BLaER1 treated with 17β-estradiol and CSF1 and Interleukin-3, amounts not matched to agents 10 nM and 100 nM (cell line): ENCODE results near the gene PYCR2.
A peak's percentile ranks its signal among the peaks of the same experiment; 100 is the strongest.

ENCODE experiments used
- H3K27ac ChIP-seq, 11 experiments: shearing (Covaris generic); formaldehyde crosslinking; 2 replicates each; pipeline ENCODE4 v1.8.1; 2022
- H3K27me3 ChIP-seq, 11 experiments: shearing (Covaris generic); formaldehyde crosslinking; 2 replicates each; pipeline ENCODE4 v1.8.1; 2022
- H3K36me3 ChIP-seq, 11 experiments: shearing (Covaris generic); formaldehyde crosslinking; 2 replicates each; pipeline ENCODE4 v1.8.1; 2022
- H3K4me1 ChIP-seq, 10 experiments: shearing (Covaris generic); formaldehyde crosslinking; 2 replicates each; pipeline ENCODE4 v1.8.1; 2022
- H3K4me2 ChIP-seq, 11 experiments: shearing (Covaris generic); formaldehyde crosslinking; 2 replicates each; pipeline ENCODE4 v1.8.1; 2022
- H3K4me3 ChIP-seq, 10 experiments: shearing (Covaris generic); formaldehyde crosslinking; 2 replicates each; pipeline ENCODE4 v1.8.1; 2022
- H3K9ac ChIP-seq, 11 experiments: shearing (Covaris generic); formaldehyde crosslinking; 2 replicates each; pipeline ENCODE4 v1.8.1; 2022
- H3K9me3 ChIP-seq, 11 experiments: shearing (Covaris generic); formaldehyde crosslinking; replicated peaks in 1 of 11; 2 replicates each; pipeline ENCODE4 v1.8.1; 2022
- H4K20me1 ChIP-seq, 11 experiments: shearing (Covaris generic); formaldehyde crosslinking; 2 replicates each; pipeline ENCODE4 v1.8.1; 2022
- Cebpa-rat ChIP-seq, 11 experiments: shearing (Covaris generic); IDR thresholded peaks; 2 replicates each; pipeline ENCODE4 v1.8.1; 2022

PYCR2 gene

DNA sequence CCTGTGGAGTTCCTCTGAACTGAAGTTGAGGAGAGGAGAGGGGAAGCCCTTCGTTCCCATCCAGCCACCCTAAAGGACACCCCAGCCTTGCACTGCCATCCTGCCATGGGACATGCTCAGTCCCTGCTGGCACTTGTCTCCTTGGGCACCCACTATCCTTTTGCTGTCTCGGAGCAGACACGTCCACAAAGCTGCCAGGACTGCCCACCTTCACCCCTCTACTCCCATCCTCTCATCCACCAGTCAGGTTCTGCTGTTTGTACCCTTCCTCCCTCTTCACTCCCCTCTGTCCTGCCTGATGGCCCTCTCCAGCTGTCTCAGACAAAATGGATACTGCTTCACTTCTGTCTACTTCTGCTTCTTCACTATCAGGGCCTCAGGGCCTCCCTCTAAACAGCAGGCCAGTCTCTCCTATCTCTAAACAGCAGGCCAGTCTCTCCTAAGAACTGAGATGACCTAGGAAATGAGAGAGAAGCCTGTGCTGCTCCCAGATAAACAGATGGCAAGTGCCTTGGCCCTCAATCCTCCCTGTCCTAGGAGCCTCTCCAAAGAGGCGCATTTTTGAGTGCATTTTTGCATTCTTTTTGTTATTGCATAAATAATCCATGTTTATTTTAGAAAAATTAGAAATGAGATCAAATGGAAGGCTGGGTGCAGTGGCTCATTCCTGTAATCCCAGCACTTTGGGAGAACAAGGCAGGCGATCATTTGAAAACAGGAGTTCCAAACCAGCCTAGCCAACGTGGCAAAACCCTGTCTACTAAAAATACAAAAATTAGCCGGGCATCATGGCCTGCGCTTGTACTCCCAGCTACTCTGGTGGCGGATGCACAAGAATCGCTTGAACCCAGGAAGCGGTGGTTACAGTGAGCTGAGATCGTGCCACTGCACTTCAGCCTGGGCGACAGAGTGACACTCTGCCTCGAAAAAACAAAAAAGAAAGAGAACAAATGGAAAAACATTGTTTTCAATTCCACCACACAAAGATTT lies 4.4 kb upstream of the PYCR2 start:
- H3K9me3 ChIP-seq = no peaks in the 10 kb centered on the region
- H3K4me1 ChIP-seq = peaks cover 7 to 16% (median 12%) of the 10 kb centered on the region in 10 experiments
- H3K27me3 ChIP-seq = no peaks in the 10 kb centered on the region
- H3K9ac ChIP-seq = no peak overlapping the region
- H3K36me3 ChIP-seq = no peaks in the 10 kb centered on the region
- no peak for TF ChIP-seq Cebpa-rat (IDR thresholded peaks at IDR 0.05)
- H3K4me3 ChIP-seq = no peak overlapping the region
- no peaks in the 10 kb centered on the region for H4K20me1 ChIP-seq
- peak overlapping the region in 1 of 11 experiments; percentile 4; a peak in 2 of 22 replicates for H3K4me2 ChIP-seq
- peak overlapping the region in 4 of 11 experiments; percentile 6 to 39 (median 32); a peak in 4 of 22 replicates for H3K27ac ChIP-seq

DNA sequence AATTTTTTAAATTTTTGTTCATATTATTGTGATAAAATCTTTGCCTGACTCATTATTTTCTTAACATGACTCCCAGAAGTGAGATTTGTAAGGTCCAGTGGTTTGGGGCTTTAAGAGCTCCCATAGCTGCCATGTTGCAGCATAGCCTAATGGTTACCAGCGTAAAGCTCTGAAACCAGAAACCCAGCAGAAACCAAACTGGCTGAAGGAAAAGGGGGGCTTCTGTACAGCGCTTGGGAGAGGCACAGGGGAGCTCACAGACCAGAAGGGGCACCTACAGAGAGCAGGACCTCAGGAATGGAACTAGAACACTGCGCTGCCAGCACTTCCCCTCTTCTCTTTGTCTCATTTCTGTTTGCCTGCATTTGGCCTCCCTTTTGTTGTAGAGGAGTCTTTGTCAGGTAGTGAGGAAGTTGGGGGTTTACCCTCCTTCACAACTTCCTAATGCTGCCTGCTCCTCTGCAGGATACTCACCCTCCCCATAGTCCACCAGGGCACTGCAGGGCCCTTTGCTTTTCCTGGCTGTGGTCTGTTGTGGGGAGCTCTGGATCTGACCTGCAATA lies 2.6 kb upstream of the PYCR2 start:
- H3K9me3 ChIP-seq = no peaks in the 10 kb centered on the region
- H4K20me1 ChIP-seq = peaks cover 0 to 8% (median 0%) of the 10 kb centered on the region in 11 experiments; a peak in 4 of 22 replicates
- no peak for TF ChIP-seq Cebpa-rat (IDR thresholded peaks at IDR 0.05)
- H3K4me1 ChIP-seq = peaks cover 25 to 34% (median 30%) of the 10 kb centered on the region in 10 experiments
- peaks cover 7 to 15% (median 11%) of the 10 kb centered on the region in 11 experiments for H3K36me3 ChIP-seq
- no peak overlapping the region for H3K9ac ChIP-seq
- no peaks in the 10 kb centered on the region for H3K27me3 ChIP-seq
- peak overlapping the region in 1 of 11 experiments; percentile 18; a peak in 2 of 22 replicates for H3K27ac ChIP-seq
- no peak overlapping the region for H3K4me3 ChIP-seq
- H3K4me2 ChIP-seq = peak overlapping the region in 1 of 11 experiments; percentile 7; a peak in 1 of 22 replicates

DNA sequence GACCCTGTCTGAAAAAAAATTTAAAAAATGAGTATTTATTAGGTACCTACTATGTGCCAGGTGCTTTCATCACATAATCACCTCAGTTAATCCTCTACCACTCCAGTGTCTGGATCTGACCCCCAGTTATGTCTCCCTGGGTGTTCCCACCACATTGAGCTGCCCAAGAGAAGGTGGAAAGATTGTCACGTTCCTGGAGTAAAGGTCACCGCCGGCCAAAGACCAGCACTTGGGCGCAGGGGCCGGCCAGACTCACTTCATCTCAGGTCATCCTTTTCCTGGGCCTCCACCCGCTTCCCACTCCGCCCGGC lies 714 bp downstream of the PYCR2 start:
- H3K4me3 ChIP-seq = peak overlapping the region; percentile 68 to 97 (median 86)
- peak overlapping the region; percentile 91 to 100 (median 96) for H3K27ac ChIP-seq
- no peak for TF ChIP-seq Cebpa-rat (IDR thresholded peaks at IDR 0.05)
- H3K4me1 ChIP-seq = peaks cover 50 to 64% (median 58%) of the 10 kb centered on the region in 10 experiments
- no peaks in the 10 kb centered on the region for H3K9me3 ChIP-seq
- peak overlapping the region; percentile 92 to 100 (median 96) for H3K4me2 ChIP-seq
- H3K9ac ChIP-seq = peak overlapping the region; percentile 92 to 100 (median 95)
- no peaks in the 10 kb centered on the region for H3K27me3 ChIP-seq
- H4K20me1 ChIP-seq = peaks cover 0 to 21% (median 0%) of the 10 kb centered on the region in 11 experiments; a peak in 4 of 22 replicates
- H3K36me3 ChIP-seq = peaks cover 23 to 43% (median 39%) of the 10 kb centered on the region in 11 experiments

DNA sequence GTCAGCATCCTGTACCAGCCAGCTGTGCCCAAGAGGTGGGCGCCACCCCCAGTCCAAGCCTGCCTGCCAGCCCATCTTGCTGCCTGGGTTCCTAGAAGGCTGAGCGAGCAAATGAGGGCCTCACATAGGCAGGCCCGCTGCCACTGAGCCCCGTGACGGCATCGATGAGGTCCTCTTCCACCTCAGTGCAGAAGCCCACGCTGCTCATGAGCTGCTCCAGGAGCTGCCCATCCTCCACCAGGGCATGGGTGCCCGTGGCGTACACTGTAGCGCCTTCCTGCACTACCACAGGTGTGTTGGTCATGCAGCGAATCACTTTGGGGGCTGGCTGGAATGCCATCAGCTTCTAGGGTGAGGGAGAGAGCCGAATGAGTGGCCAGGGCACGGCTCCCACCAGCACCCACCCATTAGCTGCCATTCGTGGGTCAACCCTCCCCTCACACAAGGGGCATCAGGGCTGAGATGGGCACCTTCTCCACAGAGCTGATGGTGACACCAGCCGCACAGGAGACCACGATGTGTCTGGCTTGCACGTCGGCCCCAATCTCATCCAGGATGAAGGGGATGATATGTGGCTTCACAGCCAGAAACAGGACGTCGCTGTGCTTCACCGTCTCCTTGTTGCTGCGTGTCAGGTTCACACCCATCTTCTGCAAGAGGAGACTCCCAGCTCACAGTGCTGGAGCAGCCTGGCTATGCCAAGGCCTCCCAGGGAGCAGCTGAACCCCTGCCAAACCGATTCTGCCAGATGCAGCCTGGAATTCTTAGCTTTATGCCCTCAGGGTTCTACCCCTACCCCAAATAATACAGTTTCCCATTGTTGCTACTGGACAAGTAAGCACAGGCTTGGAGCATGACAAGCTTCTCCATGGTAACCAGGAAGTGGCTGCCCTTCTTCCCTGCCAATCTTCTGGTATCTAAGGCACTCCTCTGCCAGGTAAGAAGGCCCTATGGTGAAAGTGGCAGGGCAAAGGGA lies 2.0 kb downstream of the PYCR2 start:
- Histone ChIP-seq H3K4me1 (peaks cover 50 to 70% (median 55%) of the 10 kb centered on the region in 10 experiments), H3K27ac (peak overlapping the region in 10 of 11 experiments; percentile 31 to 100 (median 97); a peak in 19 of 22 replicates), H3K4me3 (peak overlapping the region in 9 of 10 experiments; percentile 68 to 97 (median 88); a peak in 6 of 20 replicates), H3K4me2 (peak overlapping the region; percentile 92 to 100 (median 96)), H3K27me3 (no peaks in the 10 kb centered on the region), H3K9me3 (no peaks in the 10 kb centered on the region), H3K9ac (peak overlapping the region; percentile 92 to 100 (median 95); a peak in 17 of 22 replicates), H3K36me3 (peaks cover 36 to 56% (median 52%) of the 10 kb centered on the region in 11 experiments), H4K20me1 (peaks cover 0 to 21% (median 0%) of the 10 kb centered on the region in 11 experiments; a peak in 4 of 22 replicates)
- no peak for TF ChIP-seq Cebpa-rat (IDR thresholded peaks at IDR 0.05)

DNA sequence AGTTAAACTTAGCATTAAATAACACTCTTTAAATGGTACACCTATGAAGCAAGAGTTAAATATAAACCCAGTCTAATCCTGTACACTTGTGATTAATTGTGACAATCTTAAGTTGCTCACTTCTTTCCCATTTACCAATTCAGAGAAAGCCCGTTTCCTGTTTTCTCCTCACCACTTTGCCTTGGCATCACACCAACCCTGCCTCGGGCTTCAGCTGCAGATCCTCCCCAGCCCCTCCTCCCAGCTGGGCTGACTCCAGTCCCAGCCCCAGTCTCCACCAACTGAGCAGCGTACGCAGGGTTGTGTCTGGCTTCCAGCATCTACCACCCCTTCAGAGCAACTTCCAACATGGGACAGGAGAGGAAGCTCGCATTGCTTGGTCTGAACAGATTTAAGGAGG lies 4.1 kb downstream of the PYCR2 start:
- Histone ChIP-seq H4K20me1 (peaks cover 0 to 21% (median 0%) of the 10 kb centered on the region in 11 experiments; a peak in 6 of 22 replicates), H3K27ac (peak overlapping the region; percentile 2 to 100 (median 93); a peak in 21 of 22 replicates), H3K27me3 (no peaks in the 10 kb centered on the region), H3K4me3 (0 out of 20 replicates have a peak overlapping the region, but pooled peaks of 2 of the 10 experiments have one; percentile 13 to 17), H3K36me3 (peaks cover 57 to 77% (median 70%) of the 10 kb centered on the region in 11 experiments), H3K9ac (peak overlapping the region in 9 of 11 experiments; percentile 33 to 68 (median 55); a peak in 14 of 22 replicates), H3K4me1 (peaks cover 48 to 61% (median 52%) of the 10 kb centered on the region in 10 experiments), H3K4me2 (peak overlapping the region; percentile 92 to 100 (median 96)), H3K9me3 (no peaks in the 10 kb centered on the region)
- TF ChIP-seq Cebpa-rat (IDR thresholded peaks at IDR 0.05) = peak in 2 of 11 experiments; percentile 20 to 40; a peak in 1 of 22 replicates

DNA sequence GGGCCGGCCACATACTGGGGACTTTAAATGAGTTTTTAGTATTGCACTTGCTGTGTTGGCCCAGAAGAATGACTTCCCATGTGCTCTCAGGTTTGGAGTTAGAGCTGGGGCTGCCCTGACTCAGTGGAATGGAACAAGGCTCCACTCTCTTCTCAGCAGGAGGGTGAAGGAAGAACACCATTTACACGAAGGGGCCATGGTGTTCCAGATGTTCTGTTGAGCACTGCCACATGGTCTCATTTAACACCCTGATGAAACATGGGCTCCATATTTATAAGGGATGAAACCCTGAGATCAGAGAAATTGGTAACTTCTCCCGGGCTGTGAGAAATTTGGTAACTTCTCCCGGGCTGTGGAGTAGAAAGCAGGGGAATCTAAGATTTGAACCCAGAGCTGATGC lies 5.8 kb downstream of the PYCR2 start:
- peaks cover 0 to 21% (median 0%) of the 10 kb centered on the region in 11 experiments; a peak in 6 of 22 replicates for H4K20me1 ChIP-seq
- H3K36me3 ChIP-seq = peaks cover 66 to 93% (median 81%) of the 10 kb centered on the region in 11 experiments
- H3K4me3 ChIP-seq = no peak overlapping the region
- no peak overlapping the region for H3K9ac ChIP-seq
- no peak overlapping the region for H3K4me2 ChIP-seq
- TF ChIP-seq Cebpa-rat (IDR thresholded peaks at IDR 0.05) = no peak
- no peaks in the 10 kb centered on the region for H3K27me3 ChIP-seq
- H3K9me3 ChIP-seq = no peaks in the 10 kb centered on the region
- H3K4me1 ChIP-seq = peaks cover 41 to 54% (median 45%) of the 10 kb centered on the region in 10 experiments
- H3K27ac ChIP-seq = peak overlapping the region in 5 of 11 experiments; percentile 2 to 100 (median 10); a peak in 2 of 22 replicates

DNA sequence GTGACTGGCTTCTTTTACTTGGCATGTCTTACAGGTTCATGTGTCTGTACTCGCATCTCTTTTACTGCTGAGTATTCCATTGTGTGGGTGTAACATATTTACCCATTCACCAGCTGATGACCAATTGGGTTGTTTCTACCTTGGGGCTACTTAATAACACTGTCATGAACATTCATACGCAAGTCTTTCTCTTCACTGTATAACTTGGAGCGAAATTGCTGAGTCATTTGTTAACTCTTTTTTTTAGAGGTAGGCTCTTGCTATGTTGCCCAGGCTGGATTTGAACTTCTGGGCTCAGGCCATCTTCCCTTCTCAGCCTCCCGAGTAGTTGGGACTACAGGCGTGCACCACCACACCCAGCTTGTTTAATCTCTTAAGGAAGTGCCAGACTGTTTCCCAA lies 6.5 kb downstream of the PYCR2 start:
- H3K9ac ChIP-seq = no peak overlapping the region
- H3K27me3 ChIP-seq = no peaks in the 10 kb centered on the region
- H3K27ac ChIP-seq = peak overlapping the region in 4 of 11 experiments; percentile 2 to 100 (median 38); a peak in 3 of 22 replicates
- H3K4me3 ChIP-seq = no peak overlapping the region
- TF ChIP-seq Cebpa-rat (IDR thresholded peaks at IDR 0.05) = no peak
- H3K36me3 ChIP-seq = peaks cover 66 to 94% (median 84%) of the 10 kb centered on the region in 11 experiments
- peaks cover 0 to 21% (median 0%) of the 10 kb centered on the region in 11 experiments; a peak in 6 of 22 replicates for H4K20me1 ChIP-seq
- H3K9me3 ChIP-seq = no peaks in the 10 kb centered on the region
- no peak overlapping the region for H3K4me2 ChIP-seq
- peaks cover 34 to 46% (median 38%) of the 10 kb centered on the region in 10 experiments for H3K4me1 ChIP-seq

DNA sequence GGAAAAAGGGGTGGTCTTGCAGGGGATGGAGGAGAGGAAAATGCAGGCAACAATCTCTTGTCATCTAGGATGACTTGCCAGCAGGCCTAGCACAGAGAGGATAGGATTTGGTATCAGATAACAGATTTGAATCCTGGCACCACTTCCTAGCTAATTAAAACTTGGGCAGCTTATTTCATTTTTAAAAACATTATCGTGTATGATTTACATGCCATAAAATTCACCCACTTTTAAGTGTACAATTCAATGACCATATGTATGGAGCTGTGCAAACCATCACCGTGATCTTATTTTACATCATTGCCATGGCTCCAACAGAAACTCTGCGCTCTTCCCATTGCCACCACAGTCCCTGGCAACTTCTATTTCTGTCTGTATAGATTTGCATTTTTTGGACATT lies 6.9 kb downstream of the PYCR2 start:
- Histone ChIP-seq H3K4me2 (no peak overlapping the region), H3K4me1 (peaks cover 29 to 42% (median 33%) of the 10 kb centered on the region in 10 experiments), H3K9ac (no peak overlapping the region), H4K20me1 (peaks cover 0 to 18% (median 0%) of the 10 kb centered on the region in 11 experiments; a peak in 6 of 22 replicates), H3K9me3 (no peaks in the 10 kb centered on the region), H3K27ac (peak overlapping the region in 3 of 11 experiments; percentile 2 to 100 (median 57); a peak in 2 of 22 replicates), H3K36me3 (peaks cover 61 to 94% (median 83%) of the 10 kb centered on the region in 11 experiments), H3K4me3 (no peak overlapping the region), H3K27me3 (no peaks in the 10 kb centered on the region)
- TF ChIP-seq Cebpa-rat (IDR thresholded peaks at IDR 0.05) = no peak
